WTC11 (cell line): ENCODE results near the gene CDC25A. TPM values are rescaled to one million over a fixed set of nuclear protein-coding genes. Genes with fewer than 3 reads are reported as not detected.

Source experiments
- ATAC-seq: fragments of 200-7000 bp; cut with Tn5 transposase; 2 replicates; pipeline ENCODE4 v1.10.0; 2021; ENCODE audit warnings: mild to moderate bottlenecking, moderate library complexity
- CTCF ChIA-PET: fragments of 300-600 bp; sonication (Branson Sonifier 250); formaldehyde crosslinking; loops from one replicate; lab custom pipeline; 2021; ENCODE audit warnings: antibody characterized with exemption; lab: Charles Lee
- POLR2A ChIA-PET: fragments of 350-600 bp; sonication (Branson Sonifier 250); formaldehyde crosslinking; loops from one replicate; lab custom pipeline; 2021; ENCODE audit warnings: antibody characterized with exemption; lab: Charles Lee
- DNase-seq: peaks from one replicate; pipeline ENCODE4 v3.0.0; 2021; ENCODE audit warnings: low spot score
- H3K27ac Mint-ChIP-seq: 2 replicates; pipeline ENCODE4 v1.8.0; 2021; ENCODE audit warnings: mixed read lengths
- H3K27me3 Mint-ChIP-seq: 2 replicates; pipeline ENCODE4 v1.8.0; 2021; ENCODE audit warnings: low read depth, mild to moderate bottlenecking, moderate library complexity, mixed read lengths
- H3K36me3 Mint-ChIP-seq: 2 replicates; pipeline ENCODE4 v1.8.0; 2021; ENCODE audit warnings: mixed read lengths
- H3K4me1 Mint-ChIP-seq: 2 replicates; pipeline ENCODE4 v1.8.0; 2022; ENCODE audit warnings: mixed read lengths
- H3K4me3 Mint-ChIP-seq: 2 replicates; pipeline ENCODE4 v1.8.0; 2021; ENCODE audit warnings: mild to moderate bottlenecking, moderate library complexity, mixed read lengths
- H3K9me3 Mint-ChIP-seq: 2 replicates; pipeline ENCODE4 v1.8.0; 2021; ENCODE audit warnings: mixed read lengths
- ARID4B ChIP-seq: sonication (generic); formaldehyde crosslinking; IDR thresholded peaks from 2 replicates; pipeline ENCODE4 v1.8.0; 2023; ENCODE audit warnings: missing genetic modification reagents, mild to moderate bottlenecking, borderline replicate concordance
- ATF1 ChIP-seq: sonication (generic); formaldehyde crosslinking; IDR thresholded peaks from 2 replicates; pipeline ENCODE4 v1.8.1; 2023; ENCODE audit warnings: mild to moderate bottlenecking, moderate library complexity, missing genetic modification reagents
- CBFB ChIP-seq: sonication (generic); formaldehyde crosslinking; IDR thresholded peaks from 2 replicates; pipeline ENCODE4 v1.8.1; 2022; ENCODE audit warnings: mild to moderate bottlenecking, low read depth, missing genetic modification reagents
- CREB1 ChIP-seq: sonication (generic); formaldehyde crosslinking; IDR thresholded peaks from 2 replicates; pipeline ENCODE4 v1.8.0; 2023; ENCODE audit warnings: mild to moderate bottlenecking, missing genetic modification reagents
- FOXP1 ChIP-seq: sonication (generic); formaldehyde crosslinking; IDR thresholded peaks from 2 replicates; pipeline ENCODE4 v1.8.0; 2022; ENCODE audit warnings: missing genetic modification reagents, mild to moderate bottlenecking, moderate library complexity, borderline replicate concordance
- IRF1 ChIP-seq: sonication (generic); formaldehyde crosslinking; IDR thresholded peaks from 2 replicates; pipeline ENCODE4 v1.8.0; 2023; ENCODE audit warnings: missing genetic modification reagents
- JAZF1 ChIP-seq: fragments of 250-450 bp; sonication (Bioruptor Pico); IDR thresholded peaks from 2 replicates; pipeline ENCODE4 v1.9.0; 2021; ENCODE audit warnings: moderate library complexity, mild to moderate bottlenecking, inconsistent platforms
- NFE2L1 ChIP-seq: sonication (generic); formaldehyde crosslinking; IDR thresholded peaks from 2 replicates; pipeline ENCODE4 v1.8.1; 2023; ENCODE audit warnings: missing genetic modification reagents
- NR1H2 ChIP-seq: sonication (generic); formaldehyde crosslinking; IDR thresholded peaks from 2 replicates; pipeline ENCODE4 v1.9.0; 2021; ENCODE audit warnings: mild to moderate bottlenecking, moderate library complexity, missing genetic modification reagents
- NR2C2 ChIP-seq: sonication (generic); formaldehyde crosslinking; IDR thresholded peaks from 2 replicates; pipeline ENCODE4 v1.8.0; 2022; ENCODE audit warnings: mild to moderate bottlenecking, missing genetic modification reagents
- RELA ChIP-seq: sonication (generic); formaldehyde crosslinking; IDR thresholded peaks from 2 replicates; pipeline ENCODE4 v1.8.1; 2022; ENCODE audit warnings: missing genetic modification reagents, mild to moderate bottlenecking, borderline replicate concordance
- SP1 ChIP-seq: sonication (generic); formaldehyde crosslinking; conservative IDR thresholded peaks from 2 replicates; pipeline ENCODE4 v1.8.1; 2022; ENCODE audit warnings: missing genetic modification reagents
- STAT6 ChIP-seq: sonication (generic); formaldehyde crosslinking; conservative IDR thresholded peaks from 2 replicates; pipeline ENCODE4 v1.8.1; 2023; ENCODE audit warnings: mild to moderate bottlenecking, low read depth, missing genetic modification reagents, moderate library complexity
- TCF7 ChIP-seq: sonication (generic); formaldehyde crosslinking; IDR thresholded peaks from 2 replicates; pipeline ENCODE4 v1.8.0; 2022; ENCODE audit warnings: mild to moderate bottlenecking, low read depth, missing genetic modification reagents, moderate library complexity
- ZNF416 ChIP-seq: fragments of 250-450 bp; sonication (Bioruptor Pico); IDR thresholded peaks from 2 replicates; pipeline ENCODE4 v1.9.0; 2021; ENCODE audit warnings: mild to moderate bottlenecking, inconsistent platforms
- ZNF425 ChIP-seq: fragments of 250-450 bp; sonication (Bioruptor Pico); conservative IDR thresholded peaks from 2 replicates; pipeline ENCODE4 v1.9.0; 2021; ENCODE audit warnings: mild to moderate bottlenecking
- total RNA-seq: library from RNA; stranded (reverse); gene quantifications from 3 replicates; pipeline ENCODE4 v1.2.3, GENCODE V29; 2021
- TF ChIP-seq, protein P1 (sequence below): sonication (generic); formaldehyde crosslinking; IDR thresholded peaks from 2 replicates; pipeline ENCODE4 v1.8.0; 2023; ENCODE audit warnings: mild to moderate bottlenecking, missing genetic modification reagents
- TF ChIP-seq, protein P2 (sequence below): sonication (generic); formaldehyde crosslinking; conservative IDR thresholded peaks from 2 replicates; pipeline ENCODE4 v1.8.1; 2022; ENCODE audit warnings: mild to moderate bottlenecking, missing genetic modification reagents
- TF ChIP-seq, protein P3 (sequence below): sonication (generic); formaldehyde crosslinking; IDR thresholded peaks from 2 replicates; pipeline ENCODE4 v1.8.1; 2022; ENCODE audit warnings: missing genetic modification reagents, borderline replicate concordance
- TF ChIP-seq, protein P4 (sequence below): sonication (generic); formaldehyde crosslinking; IDR thresholded peaks from 2 replicates; pipeline ENCODE4 v1.8.0; 2022; ENCODE audit warnings: mild to moderate bottlenecking, missing genetic modification reagents

Gene CDC25A
- total RNA-seq, 1 experiment from 2014 or later, result 57.6 TPM

DNA sequence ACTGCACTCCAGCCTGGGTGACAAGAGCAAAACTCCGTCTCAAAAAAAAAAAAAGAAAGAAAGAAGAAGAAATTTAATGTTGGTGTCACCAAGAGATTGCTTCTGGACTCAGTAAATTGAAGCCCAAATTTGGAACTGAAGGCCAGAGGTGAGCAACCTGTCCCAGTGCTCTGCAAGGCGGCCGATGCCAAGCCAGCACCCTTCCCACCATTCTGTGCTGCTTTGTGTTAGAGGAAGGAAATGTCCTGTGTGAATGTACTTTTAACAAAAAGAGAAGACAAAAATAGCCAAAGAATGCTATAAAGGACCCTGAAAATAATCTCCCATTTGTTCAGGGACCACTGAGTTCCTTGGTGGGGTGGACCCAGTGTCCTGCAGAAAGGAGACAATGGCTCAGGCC, 44.6 kb downstream of the CDC25A start:
- TF ChIP-seq NFE2L1 (CRISPR knock-in tag) (no peak), ATF1 (CRISPR knock-in tag) (no peak), IRF1 (CRISPR knock-in tag) (no peak), JAZF1 (no peak), CREB1 (CRISPR knock-in tag) (no peak), NR1H2 (CRISPR knock-in tag) (no peak), CBFB (no peak), ARID4B (CRISPR knock-in tag) (no peak), RELA (no peak)
- TF ChIP-seq, protein P1, sequence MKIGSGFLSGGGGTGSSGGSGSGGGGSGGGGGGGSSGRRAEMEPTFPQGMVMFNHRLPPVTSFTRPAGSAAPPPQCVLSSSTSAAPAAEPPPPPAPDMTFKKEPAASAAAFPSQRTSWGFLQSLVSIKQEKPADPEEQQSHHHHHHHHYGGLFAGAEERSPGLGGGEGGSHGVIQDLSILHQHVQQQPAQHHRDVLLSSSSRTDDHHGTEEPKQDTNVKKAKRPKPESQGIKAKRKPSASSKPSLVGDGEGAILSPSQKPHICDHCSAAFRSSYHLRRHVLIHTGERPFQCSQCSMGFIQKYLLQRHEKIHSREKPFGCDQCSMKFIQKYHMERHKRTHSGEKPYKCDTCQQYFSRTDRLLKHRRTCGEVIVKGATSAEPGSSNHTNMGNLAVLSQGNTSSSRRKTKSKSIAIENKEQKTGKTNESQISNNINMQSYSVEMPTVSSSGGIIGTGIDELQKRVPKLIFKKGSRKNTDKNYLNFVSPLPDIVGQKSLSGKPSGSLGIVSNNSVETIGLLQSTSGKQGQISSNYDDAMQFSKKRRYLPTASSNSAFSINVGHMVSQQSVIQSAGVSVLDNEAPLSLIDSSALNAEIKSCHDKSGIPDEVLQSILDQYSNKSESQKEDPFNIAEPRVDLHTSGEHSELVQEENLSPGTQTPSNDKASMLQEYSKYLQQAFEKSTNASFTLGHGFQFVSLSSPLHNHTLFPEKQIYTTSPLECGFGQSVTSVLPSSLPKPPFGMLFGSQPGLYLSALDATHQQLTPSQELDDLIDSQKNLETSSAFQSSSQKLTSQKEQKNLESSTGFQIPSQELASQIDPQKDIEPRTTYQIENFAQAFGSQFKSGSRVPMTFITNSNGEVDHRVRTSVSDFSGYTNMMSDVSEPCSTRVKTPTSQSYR (CRISPR knock-in tag), result no peak
- TF ChIP-seq, protein P2, sequence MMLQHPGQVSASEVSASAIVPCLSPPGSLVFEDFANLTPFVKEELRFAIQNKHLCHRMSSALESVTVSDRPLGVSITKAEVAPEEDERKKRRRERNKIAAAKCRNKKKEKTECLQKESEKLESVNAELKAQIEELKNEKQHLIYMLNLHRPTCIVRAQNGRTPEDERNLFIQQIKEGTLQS (CRISPR knock-in tag), result no peak
- TF ChIP-seq, protein P3, sequence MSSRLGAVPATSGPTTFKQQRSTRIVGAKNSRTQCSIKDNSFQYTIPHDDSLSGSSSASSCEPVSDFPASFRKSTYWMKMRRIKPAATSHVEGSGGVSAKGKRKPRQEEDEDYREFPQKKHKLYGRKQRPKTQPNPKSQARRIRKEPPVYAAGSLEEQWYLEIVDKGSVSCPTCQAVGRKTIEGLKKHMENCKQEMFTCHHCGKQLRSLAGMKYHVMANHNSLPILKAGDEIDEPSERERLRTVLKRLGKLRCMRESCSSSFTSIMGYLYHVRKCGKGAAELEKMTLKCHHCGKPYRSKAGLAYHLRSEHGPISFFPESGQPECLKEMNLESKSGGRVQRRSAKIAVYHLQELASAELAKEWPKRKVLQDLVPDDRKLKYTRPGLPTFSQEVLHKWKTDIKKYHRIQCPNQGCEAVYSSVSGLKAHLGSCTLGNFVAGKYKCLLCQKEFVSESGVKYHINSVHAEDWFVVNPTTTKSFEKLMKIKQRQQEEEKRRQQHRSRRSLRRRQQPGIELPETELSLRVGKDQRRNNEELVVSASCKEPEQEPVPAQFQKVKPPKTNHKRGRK, result no peak
- Mint-ChIP-seq H3K27ac (no peak overlapping the region), H3K36me3 (no peaks in the 10 kb centered on the region), H3K4me3 (no peak overlapping the region), H3K9me3 (no peaks in the 10 kb centered on the region), H3K27me3 (no peaks in the 10 kb centered on the region; the same call in 1 of the 2 replicates), H3K4me1 (peaks cover 14% of the 10 kb centered on the region)
- no peak for DNase-seq
- ATAC-seq, result no peak
- ChIA-PET POLR2A (interaction anchor here (0.6 kb wide), 1 partner anchor 11 kb away, joined by 3 read pairs; no protein-coding TSS in a partner anchor), CTCF (interaction anchor here (3.8 kb wide), 1 partner anchor 8 kb away, joined by 41 read pairs; no protein-coding TSS in a partner anchor)

DNA sequence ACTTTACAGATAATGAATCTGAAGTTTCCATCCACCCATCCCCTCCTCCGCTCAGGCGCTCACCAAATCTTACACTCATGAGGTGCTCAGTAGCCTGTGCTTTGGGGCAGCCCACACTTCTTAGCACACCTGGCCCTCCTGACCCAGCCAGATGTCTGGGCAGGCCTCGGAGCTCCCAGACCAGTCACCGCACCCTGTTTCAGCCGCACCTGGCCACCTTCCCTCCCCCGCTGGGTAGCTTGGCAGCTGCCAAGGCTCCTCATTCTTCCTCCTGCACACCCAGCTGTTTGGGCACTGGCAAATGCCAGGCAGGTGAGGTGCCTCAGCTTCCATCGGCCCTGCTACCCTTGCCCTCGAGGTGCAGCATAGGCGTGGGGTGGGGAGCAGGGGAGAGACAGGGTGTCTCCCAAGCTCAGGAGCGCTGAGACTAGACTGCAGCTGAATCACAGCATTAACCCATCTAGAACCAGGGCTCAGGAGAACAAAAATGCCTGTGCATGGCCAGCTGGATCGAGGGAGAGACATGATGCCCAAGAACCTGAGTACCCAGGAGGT, 45.8 kb downstream of the CDC25A start:
- ChIA-PET CTCF (interaction anchor here (3.8 kb wide), 1 partner anchor 9 kb away, joined by 41 read pairs; no protein-coding TSS in a partner anchor), POLR2A (no interaction called here)
- DNase-seq (no peak), ATAC-seq (no peak; the same call in 1 of the 2 replicates)
- H3K27ac Mint-ChIP-seq, result 0 out of 2 replicates have a peak overlapping the region, but pooled peaks have one; percentile 53
- H3K27me3 Mint-ChIP-seq, result no peaks in the 10 kb centered on the region; the same call in 1 of the 2 replicates
- peaks cover 4% of the 10 kb centered on the region; the same call in 1 of the 2 replicates for H3K9me3 Mint-ChIP-seq
- no peak overlapping the region for H3K4me3 Mint-ChIP-seq
- H3K4me1 Mint-ChIP-seq, result peaks cover 14% of the 10 kb centered on the region
- no peaks in the 10 kb centered on the region for H3K36me3 Mint-ChIP-seq
- TF ChIP-seq ZNF425 (CRISPR knock-in tag), result no peak
- no peak for TF ChIP-seq NR2C2 (CRISPR knock-in tag)
- TF ChIP-seq TCF7 (CRISPR knock-in tag), result no peak
- TF ChIP-seq FOXP1, result no peak
- no peak for TF ChIP-seq SP1 (CRISPR knock-in tag)
- TF ChIP-seq, protein P4, sequence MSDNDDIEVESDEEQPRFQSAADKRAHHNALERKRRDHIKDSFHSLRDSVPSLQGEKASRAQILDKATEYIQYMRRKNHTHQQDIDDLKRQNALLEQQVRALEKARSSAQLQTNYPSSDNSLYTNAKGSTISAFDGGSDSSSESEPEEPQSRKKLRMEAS, result no peak
- TF ChIP-seq STAT6 (CRISPR knock-in tag), result no peak
- TF ChIP-seq ZNF416 (CRISPR knock-in tag), result no peak
